SK-N-SH (cell line): ENCODE results near the gene SUPT3H. TPM values are rescaled to one million over a fixed set of nuclear protein-coding genes. Genes with fewer than 3 reads are reported as not detected.

ENCODE experiments used
- CTCF ChIA-PET: fragments of 300-600, 350-600 bp; formaldehyde crosslinking; extraction: SDS; loops from one replicate; lab custom pipeline; 2021; lab: Yijun Ruan, JAX
- POLR2A ChIA-PET: fragments of 350-600 bp; sonication (Branson Sonifier 250); formaldehyde crosslinking; extraction: SDS; loops from one replicate; lab custom pipeline; 2020; ENCODE audit warnings: antibody characterized with exemption, inconsistent platforms; lab: Yijun Ruan, JAX
- DNase-seq: peaks from one replicate; pipeline ENCODE4 v3.0.0; 2012
- H2AFZ ChIP-seq: fragments of 200-600 bp; sonication (generic); 2 replicates; pipeline ENCODE4 v1.8.1; 2016; ENCODE audit warnings: antibody characterized with exemption, mild to moderate bottlenecking, low read depth
- H3F3A ChIP-seq: fragments of 200-600 bp; sonication (generic); replicated peaks from 2 replicates; pipeline ENCODE3; 2016; ENCODE audit warnings: antibody characterized with exemption, mild to moderate bottlenecking; ENCODE audit not compliant: insufficient read depth
- H3K27ac ChIP-seq, 2 experiments: fragments of 200-500 bp in 1 of 2; fragments of 200-600 bp in 1 of 2; sonication (Bioruptor generic) in 1 of 2; sonication (generic), shearing (Covaris generic) in 1 of 2; 2 replicates each; pipeline versions ENCODE4 v1.5.1 to v1.6.1; 2014 to 2016; ENCODE audit warnings: low read depth in 2 of 2, inconsistent platforms in 1 of 2, low read length in 1 of 2, mild to moderate bottlenecking in 1 of 2, mixed read lengths in 1 of 2
- H3K27me3 ChIP-seq: fragments of 200-600 bp; sonication (generic), shearing (Covaris generic); 2 replicates; pipeline ENCODE4 v1.6.1; 2016; ENCODE audit warnings: mixed run types; ENCODE audit not compliant: insufficient read depth
- H3K36me3 ChIP-seq, 2 experiments: fragments of 200-500 bp in 1 of 2; fragments of 200-600 bp in 1 of 2; sonication (Bioruptor generic) in 1 of 2; sonication (generic) in 1 of 2; replicated peaks in 1 of 2; 2 replicates each; pipeline versions ENCODE3 to v1.5.1; 2014 to 2016; ENCODE audit warnings: low read length in 1 of 2, mild to moderate bottlenecking in 1 of 2; ENCODE audit not compliant: insufficient read depth in 2 of 2, control insufficient read depth in 1 of 2
- H3K4me1 ChIP-seq, 2 experiments: fragments of 200-500 bp in 1 of 2; fragments of 200-600 bp in 1 of 2; sonication (Bioruptor generic) in 1 of 2; sonication (generic), shearing (Covaris generic) in 1 of 2; 2 replicates each; pipeline versions ENCODE4 v1.5.1 to v1.6.1; 2014 to 2016; ENCODE audit warnings: low read depth in 1 of 2, low read length in 1 of 2, mixed run types in 1 of 2; ENCODE audit not compliant: insufficient read depth in 2 of 2, control insufficient read depth in 1 of 2
- H3K4me2 ChIP-seq: fragments of 200-600 bp; sonication (generic), shearing (Covaris generic); 2 replicates; pipeline ENCODE4 v1.6.1; 2017; ENCODE audit warnings: mixed run types
- H3K4me3 ChIP-seq, 2 experiments: fragments of 200-500 bp in 1 of 2; fragments of 200-600 bp in 1 of 2; sonication (Bioruptor generic) in 1 of 2; sonication (generic), shearing (Covaris generic) in 1 of 2; 2 replicates each; pipeline versions ENCODE4 v1.5.1 to v1.8.1; 2014 to 2016; ENCODE audit warnings: low read depth in 2 of 2, inconsistent platforms in 1 of 2, low read length in 1 of 2, mild to moderate bottlenecking in 1 of 2, mixed read lengths in 1 of 2, moderate library complexity in 1 of 2
- H3K79me2 ChIP-seq: fragments of 200-600 bp; sonication (generic); 2 replicates; pipeline ENCODE4 v1.8.1; 2017; ENCODE audit warnings: mild to moderate bottlenecking; ENCODE audit not compliant: insufficient read depth
- H3K9ac ChIP-seq: fragments of 200-600 bp; sonication (generic); 2 replicates; pipeline ENCODE4 v1.6.1; 2017; ENCODE audit warnings: mixed run types
- H3K9me2 ChIP-seq: fragments of 200-600 bp; sonication (generic); 2 replicates; pipeline ENCODE4 v1.6.1; 2017; ENCODE audit warnings: mixed run types
- H3K9me3 ChIP-seq: fragments of 200-600 bp; sonication (generic); 2 replicates; pipeline ENCODE4 v1.6.1; 2017; ENCODE audit warnings: mixed run types, mild to moderate bottlenecking, moderate library complexity
- H4K20me1 ChIP-seq: fragments of 200-600 bp; sonication (generic); 2 replicates; pipeline ENCODE4 v1.6.1; 2017; ENCODE audit warnings: mild to moderate bottlenecking, mixed run types; ENCODE audit not compliant: insufficient read depth
- CTCF ChIP-seq: fragments of 200-600 bp; sonication (generic); IDR thresholded peaks from 2 replicates; pipeline ENCODE4 v1.6.1; 2017; ENCODE audit warnings: antibody characterized with exemption, mild to moderate bottlenecking, moderate library complexity
- EZH2phosphoT487 ChIP-seq: fragments of 200-600 bp; sonication (generic); IDR thresholded peaks from 2 replicates; pipeline ENCODE4 v1.6.1; 2017; ENCODE audit warnings: low read depth, mixed run types, mild to moderate bottlenecking, antibody characterized with exemption, moderate library complexity, borderline replicate concordance
- GABPA ChIP-seq: IDR thresholded peaks from 2 replicates; pipeline ENCODE4 v1.4.0; 2012; ENCODE audit warnings: low read depth, mild to moderate bottlenecking
- GATA2 ChIP-seq: sonication (generic); formaldehyde crosslinking; IDR thresholded peaks from 2 replicates; pipeline ENCODE4 v1.5.0; 2020; ENCODE audit warnings: mild to moderate bottlenecking, missing genetic modification reagents
- MAX ChIP-seq: IDR thresholded peaks from 2 replicates; pipeline ENCODE4 v1.4.0; 2012; ENCODE audit warnings: low read depth
- NFIC ChIP-seq: IDR thresholded peaks from 2 replicates; pipeline ENCODE4 v1.4.0; 2012; ENCODE audit warnings: borderline replicate concordance
- RCOR1 ChIP-seq: fragments of 150-350 bp; IDR thresholded peaks from 2 replicates; pipeline ENCODE4 v1.6.1; 2017; ENCODE audit warnings: antibody characterized with exemption, low read length
- RFX5 ChIP-seq: IDR thresholded peaks from 2 replicates; pipeline ENCODE4 v1.6.1; 2012; ENCODE audit warnings: mild to moderate bottlenecking, improper control_type of control experiment, low read length
- RXRA ChIP-seq: IDR thresholded peaks from 2 replicates; pipeline ENCODE4 v1.4.0; 2012; ENCODE audit warnings: low read depth, mild to moderate bottlenecking, borderline replicate concordance
- TCF12 ChIP-seq: IDR thresholded peaks from 2 replicates; pipeline ENCODE4 v1.4.0; 2012
- USF1 ChIP-seq: IDR thresholded peaks from 2 replicates; pipeline ENCODE4 v1.4.0; 2012; ENCODE audit warnings: low read depth, borderline replicate concordance
- USF2 ChIP-seq: fragments of 150-350 bp; IDR thresholded peaks from 2 replicates; pipeline ENCODE4 v1.6.1; 2017; ENCODE audit warnings: antibody characterized with exemption, low read length, low read depth, borderline replicate concordance
- WGBS: methylation state at CpG from one replicate; pipeline ENCODE4 v1.1.6; 2017; ENCODE audit warnings: low lambda C conversion rate; 5-methylcytosine and 5-hydroxymethylcytosine counted together
- polyA plus RNA-seq, 3 experiments: library from polyadenylated mRNA; depleted of rRNA; stranded (reverse); fragments of >200 nt; gene quantifications; 2 replicates each; pipeline ENCODE4 v1.2.3, GENCODE V29; 2012
- TF ChIP-seq, protein P1 (sequence below): IDR thresholded peaks from 2 replicates; pipeline ENCODE4; 2012

The SUPT3H gene
- polyA plus RNA-seq, 1 of the 3 experiments (the other 2 are of a cell fraction), result 10.9 TPM

- no peak for TF ChIP-seq RCOR1
- no peak for TF ChIP-seq MAX
- TF ChIP-seq GABPA, result no peak
- no peak for TF ChIP-seq EZH2phosphoT487
- TF ChIP-seq USF2, result no peak
- TF ChIP-seq, protein P1, sequence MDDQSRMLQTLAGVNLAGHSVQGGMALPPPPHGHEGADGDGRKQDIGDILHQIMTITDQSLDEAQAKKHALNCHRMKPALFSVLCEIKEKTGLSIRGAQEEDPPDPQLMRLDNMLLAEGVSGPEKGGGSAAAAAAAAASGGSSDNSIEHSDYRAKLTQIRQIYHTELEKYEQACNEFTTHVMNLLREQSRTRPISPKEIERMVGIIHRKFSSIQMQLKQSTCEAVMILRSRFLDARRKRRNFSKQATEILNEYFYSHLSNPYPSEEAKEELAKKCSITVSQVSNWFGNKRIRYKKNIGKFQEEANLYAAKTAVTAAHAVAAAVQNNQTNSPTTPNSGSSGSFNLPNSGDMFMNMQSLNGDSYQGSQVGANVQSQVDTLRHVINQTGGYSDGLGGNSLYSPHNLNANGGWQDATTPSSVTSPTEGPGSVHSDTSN, result no peak
- no peak for TF ChIP-seq GATA2
- TF ChIP-seq USF1, result no peak
- TF ChIP-seq TCF12, result no peak
- TF ChIP-seq RXRA, result no peak
- TF ChIP-seq RFX5, result no peak
- TF ChIP-seq CTCF, result no peak
- Histone ChIP-seq H3K9ac (no peak overlapping the region), H3K4me1 (no peaks in the 10 kb centered on the region; a peak in 2 of 4 replicates), H3K27ac (no peak overlapping the region), H2AFZ (no peak overlapping the region), H3K9me3 (no peaks in the 10 kb centered on the region), H3K4me3 (no peak overlapping the region), H3K36me3 (no peaks in the 10 kb centered on the region), H3K27me3 (no peaks in the 10 kb centered on the region), H4K20me1 (no peaks in the 10 kb centered on the region), H3K9me2 (no peaks in the 10 kb centered on the region), H3F3A (no peaks in the 10 kb centered on the region), H3K4me2 (no peak overlapping the region), H3K79me2 (no peaks in the 10 kb centered on the region)
- DNase-seq, result no peak
- ChIA-PET CTCF (no interaction called here), POLR2A (no interaction called here)
- 84% methylated on average over 1 of the region's 1 CpG for WGBS
These were observed 527.9 kb downstream of the SUPT3H start for GRCh38 chr6:44849806-44850205.

DNA sequence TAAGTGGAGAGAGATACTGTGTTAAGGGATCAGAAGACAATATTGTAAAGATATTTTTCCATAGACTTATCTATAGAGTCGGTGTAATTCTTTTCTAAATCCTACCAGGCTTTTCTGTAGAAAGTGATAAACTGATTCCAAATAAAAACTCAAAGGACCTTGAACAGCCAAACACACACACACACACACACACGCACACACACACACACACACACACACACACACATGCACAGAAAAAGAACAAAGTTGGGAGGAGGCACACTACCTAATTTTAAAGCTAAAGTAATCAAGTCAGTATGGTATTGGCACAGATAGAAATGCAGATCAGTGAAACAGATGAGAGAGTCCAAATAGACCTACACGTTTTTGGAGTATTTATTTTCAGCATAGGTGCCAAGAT lies 534.0 kb downstream of the SUPT3H start:
- H3F3A ChIP-seq, result no peaks in the 10 kb centered on the region
- no peak for DNase-seq
- H3K27ac ChIP-seq, result no peak overlapping the region
- no peaks in the 10 kb centered on the region for H3K9me3 ChIP-seq
- POLR2A ChIA-PET, result no interaction called here
- no peak overlapping the region for H3K9ac ChIP-seq
- 61% methylated on average over 3 of the region's 3 CpGs for WGBS
- no peak overlapping the region for H2AFZ ChIP-seq
- no peaks in the 10 kb centered on the region for H3K9me2 ChIP-seq
- H4K20me1 ChIP-seq, result no peaks in the 10 kb centered on the region
- H3K4me3 ChIP-seq, result no peak overlapping the region
- no peaks in the 10 kb centered on the region for H3K79me2 ChIP-seq
- TF ChIP-seq NFIC, result no peak
- TF ChIP-seq, all 33 proteins: peak for 0
- H3K27me3 ChIP-seq, result no peaks in the 10 kb centered on the region
- H3K4me2 ChIP-seq, result no peak overlapping the region
- no peaks in the 10 kb centered on the region for H3K36me3 ChIP-seq
- CTCF ChIA-PET, result no interaction called here
- H3K4me1 ChIP-seq, result no peaks in the 10 kb centered on the region; a peak in 1 of 4 replicates
